IMR-90 (cell line): Measurements from ENCODE around the gene IMMT. TPM values are rescaled to one million over a fixed set of nuclear protein-coding genes. Genes with fewer than 3 reads are reported as not detected.

Source experiments
- ATAC-seq: fragments of 200-7000 bp; cut with Tn5 transposase; 2 replicates; pipeline ENCODE4 v1.9.1; 2020; ENCODE audit warnings: low read depth, mild to moderate bottlenecking, moderate library complexity
- BruUV-seq: library from RNA; stranded (reverse); fragments of 400-500 nt; replicated peaks from 2 replicates; lab custom pipeline; 2021; lab: Mats Ljungman, UMichigan
- CTCF ChIA-PET: fragments of 300-600 bp; formaldehyde crosslinking; extraction: SDS; loops from one replicate; lab custom pipeline; 2021; ENCODE audit warnings: antibody characterized with exemption; lab: Yijun Ruan, JAX
- POLR2A ChIA-PET: fragments of 300-600 bp; sonication (Branson Sonifier 250); formaldehyde crosslinking; loops from one replicate; lab custom pipeline; 2022; ENCODE audit warnings: antibody characterized with exemption; ENCODE audit not compliant: unreplicated experiment; lab: Charles Lee
- DNase-seq: peaks from one replicate; pipeline ENCODE4 v3.0.0; 2013
- H2AFZ ChIP-seq: replicated peaks from 2 replicates; pipeline ENCODE3; 2013; ENCODE audit warnings: low read length, mild to moderate bottlenecking; ENCODE audit not compliant: poor library complexity
- H2AK5ac ChIP-seq: 2 replicates; pipeline ENCODE4 v1.6.1; 2013; ENCODE audit warnings: low read depth, low read length, inconsistent platforms
- H2AK9ac ChIP-seq: replicated peaks from 2 replicates; pipeline ENCODE3; 2013; ENCODE audit warnings: mild to moderate bottlenecking, low read depth, low read length, moderate library complexity; ENCODE audit not compliant: poor library complexity
- H2BK120ac ChIP-seq: 2 replicates; pipeline ENCODE4 v1.6.1; 2013; ENCODE audit warnings: low read depth, low read length, inconsistent platforms
- H2BK15ac ChIP-seq: 3 replicates; pipeline ENCODE4 v1.6.1; 2013; ENCODE audit warnings: low read depth, low read length, inconsistent platforms
- H2BK20ac ChIP-seq: 2 replicates; pipeline ENCODE4 v1.6.1; 2013; ENCODE audit warnings: low read depth, mild to moderate bottlenecking, inconsistent platforms, low read length, moderate library complexity
- H2BK5ac ChIP-seq: 2 replicates; pipeline ENCODE4 v1.6.1; 2013; ENCODE audit warnings: mild to moderate bottlenecking, low read depth, low read length, inconsistent platforms; ENCODE audit not compliant: poor library complexity, severe bottlenecking
- H3K14ac ChIP-seq: replicated peaks from 2 replicates; pipeline ENCODE4 v1.6.1; 2013; ENCODE audit warnings: low read depth, low read length, inconsistent platforms
- H3K18ac ChIP-seq: 2 replicates; pipeline ENCODE4 v1.6.1; 2013; ENCODE audit warnings: low read depth, low read length, control low read depth
- H3K23ac ChIP-seq: 2 replicates; pipeline ENCODE4 v1.6.1; 2013; ENCODE audit warnings: low read depth, low read length, inconsistent platforms
- H3K27ac ChIP-seq: 2 replicates; pipeline ENCODE4 v1.5.1; 2013; ENCODE audit warnings: mild to moderate bottlenecking, control low read depth, low read length; ENCODE audit not compliant: insufficient read depth
- H3K27me3 ChIP-seq: 2 replicates; pipeline ENCODE4 v1.6.1; 2013; ENCODE audit warnings: low read length; ENCODE audit not compliant: control insufficient read depth, insufficient read depth
- H3K36me3 ChIP-seq: 2 replicates; pipeline ENCODE4 v1.6.1; 2013; ENCODE audit warnings: low read length, mixed read lengths; ENCODE audit not compliant: control insufficient read depth, insufficient read depth
- H3K4ac ChIP-seq: 2 replicates; pipeline ENCODE4 v1.6.1; 2013; ENCODE audit warnings: low read depth, low read length, inconsistent platforms
- H3K4me1 ChIP-seq: 2 replicates; pipeline ENCODE4 v1.6.1; 2013; ENCODE audit warnings: low read length, mixed read lengths; ENCODE audit not compliant: control insufficient read depth, insufficient read depth
- H3K4me2 ChIP-seq: 2 replicates; pipeline ENCODE4 v1.6.1; 2013; ENCODE audit warnings: low read depth, mild to moderate bottlenecking, control low read depth, low read length, moderate library complexity
- H3K4me3 ChIP-seq: 2 replicates; pipeline ENCODE4 v1.5.1; 2013; ENCODE audit warnings: low read depth, mild to moderate bottlenecking, control low read depth, low read length, moderate library complexity; ENCODE audit not compliant: insufficient read depth
- H3K56ac ChIP-seq: 2 replicates; pipeline ENCODE4 v1.6.1; 2013; ENCODE audit warnings: low read length, inconsistent platforms; ENCODE audit not compliant: insufficient read depth; ENCODE audit errors: extremely low read depth
- H3K79me1 ChIP-seq, 2 experiments: 2 replicates each; pipeline ENCODE4 v1.6.1; 2013; ENCODE audit warnings: low read length in 2 of 2, inconsistent platforms in 1 of 2, low read depth in 1 of 2
- H3K9ac ChIP-seq: 2 replicates; pipeline ENCODE4 v1.6.1; 2013; ENCODE audit warnings: low read depth, low read length, control low read depth
- H3K9me1 ChIP-seq: 2 replicates; pipeline ENCODE4 v1.6.1; 2013; ENCODE audit warnings: low read length, inconsistent platforms; ENCODE audit not compliant: insufficient read depth
- H3K9me3 ChIP-seq: 2 replicates; pipeline ENCODE4 v1.6.1; 2013; ENCODE audit warnings: low read length; ENCODE audit not compliant: control insufficient read depth, insufficient read depth
- H4K20me1 ChIP-seq: 2 replicates; pipeline ENCODE4 v1.6.1; 2013; ENCODE audit warnings: low read length, inconsistent platforms; ENCODE audit not compliant: insufficient read depth
- H4K5ac ChIP-seq: 2 replicates; pipeline ENCODE4 v1.6.1; 2013; ENCODE audit warnings: mild to moderate bottlenecking, low read depth, low read length, control low read depth
- H4K8ac ChIP-seq, 2 experiments: 2 replicates each; pipeline ENCODE4 v1.6.1; 2013; ENCODE audit warnings: low read depth in 2 of 2, low read length in 2 of 2, control low read depth in 1 of 2, inconsistent platforms in 1 of 2
- H4K91ac ChIP-seq: 2 replicates; pipeline ENCODE4 v1.6.1; 2013; ENCODE audit warnings: low read depth, low read length, inconsistent platforms; ENCODE audit not compliant: insufficient read depth
- POLR2A ChIP-seq: IDR thresholded peaks from 2 replicates; pipeline ENCODE4 v1.6.1; 2012; ENCODE audit warnings: mild to moderate bottlenecking, low read depth, low read length
- RAD21 ChIP-seq: IDR thresholded peaks from 2 replicates; pipeline ENCODE4 v1.6.1; 2012; ENCODE audit warnings: low read length, improper control_type of control experiment
- WGBS, 2 experiments: methylation state at CpG; one replicate each; pipeline versions ENCODE4 v1.1.5 to v1.1.7; 2013; ENCODE audit warnings: missing lambda C conversion rate in 2 of 2; ENCODE audit not compliant: insufficient read length in 1 of 2; ENCODE audit errors: extremely low coverage in 2 of 2; 5-methylcytosine and 5-hydroxymethylcytosine counted together
- dilution Hi-C: fragments of 300-500 bp; cut with HindIII; formaldehyde crosslinking; loops from one replicate; pipeline ENCODE4 v1.14.3; 2018; ENCODE audit warnings: low sequenced_read_pairs; ENCODE audit not compliant: unreplicated experiment
- in situ Hi-C: fragments of 300-500 bp; cut with MboI; formaldehyde crosslinking; loops from 3 replicates; pipeline ENCODE4 v1.14.3; 2019; ENCODE audit warnings: low sequenced_read_pairs, inconsistent platforms, mixed read lengths
- intact Hi-C: fragments of 100-400 bp; cut with micrococcal nuclease; formaldehyde crosslinking; loops from 2 replicates; pipeline ENCODE4 v1.10.0; 2022
- polyA plus RNA-seq, 3 experiments: library from polyadenylated mRNA; depleted of rRNA; stranded (reverse); fragments of >200 nt; gene quantifications; 2 replicates each; pipeline ENCODE4 v1.2.3, GENCODE V29; 2012; ENCODE audit warnings: low replicate concordance in 1 of 3
- total RNA-seq: library from RNA; depleted of rRNA; stranded (reverse); fragments of >200 nt; gene quantifications from 2 replicates; pipeline ENCODE4 v1.2.3, GENCODE V29; 2012
- TF ChIP-seq, protein P1 (sequence below): conservative IDR thresholded peaks from 2 replicates; pipeline ENCODE4 v1.5.1; 2012; ENCODE audit warnings: mild to moderate bottlenecking, low read depth, low read length, improper control_type of control experiment

IMMT gene
- total and polyA plus RNA-seq, 2 of the 4 experiments (the other 2 are of a cell fraction): 50.5 to 87.3 TPM

DNA sequence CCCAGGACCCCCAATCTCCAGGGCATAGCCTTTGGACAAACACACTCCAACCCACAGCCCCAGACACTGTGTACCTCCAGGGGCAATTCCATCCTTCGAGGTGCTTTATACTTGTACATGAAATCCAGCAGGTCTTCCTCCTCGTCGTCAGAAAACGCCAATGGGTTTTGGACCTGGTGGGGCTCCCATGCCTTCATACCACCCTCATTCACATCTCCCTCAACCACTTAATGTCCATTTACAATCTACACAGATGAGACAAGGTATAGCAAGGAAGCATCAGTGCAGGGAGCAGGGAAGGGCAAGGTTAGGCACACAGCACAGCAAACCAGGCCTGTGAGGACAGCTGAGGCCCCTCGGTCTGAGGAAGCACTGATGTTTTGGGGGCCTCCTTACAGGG lies 24.6 kb upstream of the IMMT start:
- no TSS peak for BruUV-seq
- intact Hi-C loops: loop anchor here (5.0 kb wide), 1 partner anchor 257 kb away; no protein-coding TSS in a partner anchor

More for the DNA sequence above, 24.6 kb upstream of the IMMT start:
- H3K79me1 ChIP-seq: no peaks in the 10 kb centered on the region
- no peak overlapping the region for H3K9ac ChIP-seq
- H3K23ac ChIP-seq: no peak overlapping the region; the same call in 1 of the 2 replicates
- H4K91ac ChIP-seq: no peak overlapping the region
- no peak overlapping the region for H3K18ac ChIP-seq
- H2BK20ac ChIP-seq: no peak overlapping the region
- no peak overlapping the region for H4K5ac ChIP-seq
- no peak overlapping the region for H2BK15ac ChIP-seq
- H3K4ac ChIP-seq: no peak overlapping the region
- no peak overlapping the region for H2AK9ac ChIP-seq
- no peak overlapping the region for H2BK120ac ChIP-seq
- H3K4me3 ChIP-seq: no peak overlapping the region
- H3K4me1 ChIP-seq: peaks cover 7% of the 10 kb centered on the region
- 80% methylated on average over 1 of the region's 5 CpGs; no CpG with 5 or more reads in 1 of the 2 experiments for WGBS, 2 experiments
- no peak overlapping the region for H3K56ac ChIP-seq
- dilution Hi-C loops: no loop called here
- peaks cover 3% of the 10 kb centered on the region; the same call in 1 of the 2 replicates for H3K9me1 ChIP-seq
- H3K27me3 ChIP-seq: no peaks in the 10 kb centered on the region
- H3K9me3 ChIP-seq: no peaks in the 10 kb centered on the region
- POLR2A ChIA-PET: no interaction called here
- DNase-seq (no peak), ATAC-seq (no peak)
- H4K20me1 ChIP-seq: no peaks in the 10 kb centered on the region
- H3K36me3 ChIP-seq: no peaks in the 10 kb centered on the region
- no peak for TF ChIP-seq RAD21
- TF ChIP-seq POLR2A: no peak
- TF ChIP-seq, protein P1, sequence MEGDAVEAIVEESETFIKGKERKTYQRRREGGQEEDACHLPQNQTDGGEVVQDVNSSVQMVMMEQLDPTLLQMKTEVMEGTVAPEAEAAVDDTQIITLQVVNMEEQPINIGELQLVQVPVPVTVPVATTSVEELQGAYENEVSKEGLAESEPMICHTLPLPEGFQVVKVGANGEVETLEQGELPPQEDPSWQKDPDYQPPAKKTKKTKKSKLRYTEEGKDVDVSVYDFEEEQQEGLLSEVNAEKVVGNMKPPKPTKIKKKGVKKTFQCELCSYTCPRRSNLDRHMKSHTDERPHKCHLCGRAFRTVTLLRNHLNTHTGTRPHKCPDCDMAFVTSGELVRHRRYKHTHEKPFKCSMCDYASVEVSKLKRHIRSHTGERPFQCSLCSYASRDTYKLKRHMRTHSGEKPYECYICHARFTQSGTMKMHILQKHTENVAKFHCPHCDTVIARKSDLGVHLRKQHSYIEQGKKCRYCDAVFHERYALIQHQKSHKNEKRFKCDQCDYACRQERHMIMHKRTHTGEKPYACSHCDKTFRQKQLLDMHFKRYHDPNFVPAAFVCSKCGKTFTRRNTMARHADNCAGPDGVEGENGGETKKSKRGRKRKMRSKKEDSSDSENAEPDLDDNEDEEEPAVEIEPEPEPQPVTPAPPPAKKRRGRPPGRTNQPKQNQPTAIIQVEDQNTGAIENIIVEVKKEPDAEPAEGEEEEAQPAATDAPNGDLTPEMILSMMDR: no peak
- H3K4me2 ChIP-seq: no peak overlapping the region
- no peak overlapping the region for H2AK5ac ChIP-seq
- H3K27ac ChIP-seq: no peak overlapping the region
- H2BK5ac ChIP-seq: no peak overlapping the region
- CTCF ChIA-PET: interaction anchor here (0.6 kb wide), 1 partner anchor 382 kb away, joined by 4 read pairs; no protein-coding TSS in a partner anchor
- no peak overlapping the region for H2AFZ ChIP-seq
- H4K8ac ChIP-seq: no peak overlapping the region
- no peak overlapping the region for H3K14ac ChIP-seq
- in situ Hi-C loops: no loop called here
